ENCODE data around the gene LPCAT1. TPM values are rescaled to one million over a fixed set of nuclear protein-coding genes. Genes with fewer than 3 reads are reported as not detected.

The LPCAT1 gene
- total RNA-seq, 3 donors from 2014 or later: 19.4 to 39.3 (median 21.4) TPM

DNA sequence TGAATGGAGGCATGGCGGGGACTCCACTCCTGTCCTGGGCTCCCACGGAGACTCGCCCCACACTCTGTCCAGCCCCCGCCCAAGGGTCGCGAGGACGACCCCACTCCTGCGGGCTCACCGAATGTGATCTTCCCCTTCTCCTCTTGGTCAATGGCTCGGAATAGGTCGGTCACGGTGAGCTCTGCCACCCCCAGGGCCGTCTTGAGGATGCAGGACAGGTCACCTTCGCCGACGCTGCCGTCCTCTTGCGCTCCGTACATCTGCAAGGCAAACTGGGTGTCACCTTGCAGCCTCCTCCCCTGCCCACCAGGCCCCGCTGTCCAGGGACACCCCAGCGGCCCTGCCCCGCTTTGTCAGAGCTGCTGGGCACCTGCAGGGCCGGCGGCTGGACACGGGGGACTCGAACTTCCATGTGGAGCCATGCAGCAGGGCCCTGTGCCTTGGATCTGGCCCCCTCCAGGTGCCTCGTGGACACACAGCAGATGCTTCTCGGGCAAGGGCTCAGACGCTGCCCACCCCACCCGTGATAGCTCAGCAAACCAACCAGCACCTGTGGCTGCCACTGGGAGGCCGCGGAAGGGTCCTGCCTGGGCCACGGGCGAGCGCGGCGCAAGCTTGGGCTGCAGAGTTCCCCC is 57.0 kb downstream of the LPCAT1 start:
- H3K9me3 ChIP-seq: no peaks in the 10 kb centered on the region
- peaks cover 7% of the 10 kb centered on the region for H3K36me3 ChIP-seq
- no peak overlapping the region for H3K27ac ChIP-seq
- intact Hi-C loops (cut with DNase I; ENCODE audit: low total_unique reads): no loop called here
- no peak for TF ChIP-seq POLR2AphosphoS5 (IDR thresholded peaks at IDR 0.05)
- TF ChIP-seq, protein P1, sequence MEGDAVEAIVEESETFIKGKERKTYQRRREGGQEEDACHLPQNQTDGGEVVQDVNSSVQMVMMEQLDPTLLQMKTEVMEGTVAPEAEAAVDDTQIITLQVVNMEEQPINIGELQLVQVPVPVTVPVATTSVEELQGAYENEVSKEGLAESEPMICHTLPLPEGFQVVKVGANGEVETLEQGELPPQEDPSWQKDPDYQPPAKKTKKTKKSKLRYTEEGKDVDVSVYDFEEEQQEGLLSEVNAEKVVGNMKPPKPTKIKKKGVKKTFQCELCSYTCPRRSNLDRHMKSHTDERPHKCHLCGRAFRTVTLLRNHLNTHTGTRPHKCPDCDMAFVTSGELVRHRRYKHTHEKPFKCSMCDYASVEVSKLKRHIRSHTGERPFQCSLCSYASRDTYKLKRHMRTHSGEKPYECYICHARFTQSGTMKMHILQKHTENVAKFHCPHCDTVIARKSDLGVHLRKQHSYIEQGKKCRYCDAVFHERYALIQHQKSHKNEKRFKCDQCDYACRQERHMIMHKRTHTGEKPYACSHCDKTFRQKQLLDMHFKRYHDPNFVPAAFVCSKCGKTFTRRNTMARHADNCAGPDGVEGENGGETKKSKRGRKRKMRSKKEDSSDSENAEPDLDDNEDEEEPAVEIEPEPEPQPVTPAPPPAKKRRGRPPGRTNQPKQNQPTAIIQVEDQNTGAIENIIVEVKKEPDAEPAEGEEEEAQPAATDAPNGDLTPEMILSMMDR (IDR thresholded peaks at IDR 0.05): no peak
- TF ChIP-seq POLR2A (IDR thresholded peaks at IDR 0.05): no peak
- H3K4me3 ChIP-seq: no peak overlapping the region
- H3K27me3 ChIP-seq: no peaks in the 10 kb centered on the region
- H3K4me1 ChIP-seq: no peaks in the 10 kb centered on the region
- DNase-seq (ENCODE audit: low spot score in 2 of 2): peak in 1 of 2 donors; percentile 40

DNA sequence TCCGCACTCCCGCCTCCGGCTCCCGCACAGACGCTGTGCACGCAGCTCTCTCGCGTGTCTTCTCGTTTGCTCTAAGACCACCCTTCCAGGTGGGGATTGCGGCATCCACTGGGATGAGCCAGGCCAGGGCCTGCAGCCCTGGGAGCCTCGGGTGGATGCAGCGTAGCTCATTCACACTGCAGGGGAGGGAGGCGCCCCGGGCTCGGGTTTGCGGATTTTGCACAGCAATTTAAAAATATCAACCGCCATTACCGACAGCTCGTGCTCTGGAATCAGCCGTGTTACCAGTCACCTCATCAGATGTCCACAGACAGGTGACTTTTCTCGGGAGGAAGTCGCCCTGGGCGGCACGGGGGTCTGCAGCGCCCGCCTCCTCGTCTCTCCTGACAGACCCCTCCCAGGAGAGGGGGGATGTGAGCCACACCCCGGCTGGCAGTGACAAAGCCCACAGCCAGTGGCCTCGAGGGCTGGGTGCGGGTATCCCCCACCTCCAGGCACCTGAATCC is 57.7 kb downstream of the LPCAT1 start:
- no peak overlapping the region for H3K4me3 ChIP-seq
- no peaks in the 10 kb centered on the region for H3K27me3 ChIP-seq
- H3K9me3 ChIP-seq: no peaks in the 10 kb centered on the region
- no peak overlapping the region for H3K27ac ChIP-seq
- H3K4me1 ChIP-seq: no peaks in the 10 kb centered on the region
- peak in 1 of 2 donors; percentile 34 for DNase-seq (ENCODE audit: low spot score in 2 of 2)
- no peak for TF ChIP-seq POLR2A (IDR thresholded peaks at IDR 0.05)
- TF ChIP-seq POLR2AphosphoS5 (IDR thresholded peaks at IDR 0.05): no peak
- TF ChIP-seq, protein P1 (IDR thresholded peaks at IDR 0.05): no peak
- H3K36me3 ChIP-seq: peaks cover 7% of the 10 kb centered on the region
- intact Hi-C loops (cut with DNase I; ENCODE audit: low total_unique reads): no loop called here

DNA sequence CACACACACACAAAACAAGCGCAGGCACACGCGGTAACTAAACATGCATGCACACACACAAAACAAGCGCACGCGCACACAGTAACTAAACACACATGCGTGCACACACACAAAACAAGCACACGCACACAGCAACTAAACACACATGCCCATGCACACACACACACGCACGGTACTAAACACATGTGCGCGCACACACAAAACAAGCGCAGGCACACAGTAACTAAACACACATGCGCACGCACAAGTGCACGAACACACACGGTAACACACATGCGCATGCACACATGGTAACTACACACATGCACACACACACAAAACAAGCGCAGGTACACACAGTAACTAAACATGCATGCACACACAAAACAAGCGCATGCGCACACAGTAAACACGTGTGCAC is 58.6 kb downstream of the LPCAT1 start:
- Histone ChIP-seq H3K36me3 (peaks cover 7% of the 10 kb centered on the region), H3K4me1 (no peaks in the 10 kb centered on the region), H3K9me3 (no peaks in the 10 kb centered on the region), H3K27ac (no peak overlapping the region), H3K27me3 (no peaks in the 10 kb centered on the region), H3K4me3 (no peak overlapping the region)
- DNase-seq (ENCODE audit: low spot score in 2 of 2): no peak
- intact Hi-C loops (cut with DNase I; ENCODE audit: low total_unique reads): no loop called here
- TF ChIP-seq POLR2A (IDR thresholded peaks at IDR 0.05) (no peak), POLR2AphosphoS5 (IDR thresholded peaks at IDR 0.05) (no peak)
- TF ChIP-seq, protein P1 (IDR thresholded peaks at IDR 0.05): no peak

DNA sequence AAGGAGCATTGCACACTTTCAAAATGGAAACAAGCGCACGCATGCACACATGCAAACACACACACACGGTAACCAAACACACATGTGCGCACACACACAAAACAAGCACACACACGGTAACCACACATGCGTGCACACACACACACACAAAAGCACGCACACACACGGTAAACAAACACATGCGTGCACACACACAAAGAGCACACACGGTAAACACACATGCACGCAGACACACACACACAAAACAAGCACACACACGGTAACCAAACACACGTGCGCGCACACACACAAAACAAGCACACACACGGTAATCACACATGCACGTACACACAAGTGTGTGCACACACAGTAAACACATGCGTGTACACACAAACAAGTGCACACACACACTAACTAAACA is 59.2 kb downstream of the LPCAT1 start:
- no peak for DNase-seq (ENCODE audit: low spot score in 2 of 2)
- H3K4me1 ChIP-seq: no peaks in the 10 kb centered on the region
- peaks cover 7% of the 10 kb centered on the region for H3K36me3 ChIP-seq
- H3K27ac ChIP-seq: no peak overlapping the region
- no peak for TF ChIP-seq POLR2A (IDR thresholded peaks at IDR 0.05)
- no peak for TF ChIP-seq POLR2AphosphoS5 (IDR thresholded peaks at IDR 0.05)
- TF ChIP-seq, protein P1 (IDR thresholded peaks at IDR 0.05): no peak
- intact Hi-C loops (cut with DNase I; ENCODE audit: low total_unique reads): no loop called here
- no peaks in the 10 kb centered on the region for H3K9me3 ChIP-seq
- H3K4me3 ChIP-seq: no peak overlapping the region
- H3K27me3 ChIP-seq: no peaks in the 10 kb centered on the region

DNA sequence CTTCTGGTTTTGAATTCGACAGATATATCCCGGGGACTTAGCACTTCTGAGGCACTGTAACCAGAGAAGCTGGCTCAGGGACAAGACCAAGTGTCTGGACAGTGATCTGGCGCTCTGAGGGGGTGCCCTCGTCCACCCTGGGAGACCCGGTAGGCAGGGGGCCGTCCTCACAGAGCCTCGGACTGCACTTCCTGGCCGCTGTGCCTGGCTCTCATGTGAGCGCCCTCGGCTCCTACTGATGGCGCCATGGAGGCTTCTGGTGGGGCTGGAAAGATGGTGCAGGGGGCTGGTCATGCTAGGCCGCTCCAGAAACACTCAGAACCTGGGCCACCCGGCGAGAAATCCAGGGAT is 59.7 kb downstream of the LPCAT1 start:
- no peak for TF ChIP-seq POLR2A (IDR thresholded peaks at IDR 0.05)
- TF ChIP-seq, protein P1 (IDR thresholded peaks at IDR 0.05): no peak
- no peak for TF ChIP-seq POLR2AphosphoS5 (IDR thresholded peaks at IDR 0.05)
- Histone ChIP-seq H3K9me3 (no peaks in the 10 kb centered on the region), H3K27ac (no peak overlapping the region), H3K4me3 (no peak overlapping the region), H3K4me1 (no peaks in the 10 kb centered on the region), H3K27me3 (no peaks in the 10 kb centered on the region), H3K36me3 (peaks cover 7% of the 10 kb centered on the region)
- no peak for DNase-seq (ENCODE audit: low spot score in 2 of 2)
- intact Hi-C loops (cut with DNase I; ENCODE audit: low total_unique reads): no loop called here

Measured in breast epithelium (tissue), 4 donors.